SU-DHL-6 (cell line): ENCODE measurements around the gene GRAMD1B.

Experiments
- H2AFZ ChIP-seq: fragments of 200-600 bp; sonication (generic); 2 replicates; pipeline ENCODE4 v1.6.1; 2014; ENCODE audit warnings: low read depth, mild to moderate bottlenecking, moderate library complexity, mixed read lengths, antibody characterized with exemption, low read length; ENCODE audit not compliant: severe bottlenecking
- H3F3A ChIP-seq: fragments of 200-600 bp; shearing (Covaris generic); 2 replicates; pipeline ENCODE4 v1.6.0; 2016; ENCODE audit warnings: antibody characterized with exemption, mild to moderate bottlenecking; ENCODE audit not compliant: insufficient read depth
- H3K27ac ChIP-seq: fragments of 200-600 bp; sonication (generic); 2 replicates; pipeline ENCODE4 v1.5.1; 2016; ENCODE audit warnings: low read depth, mild to moderate bottlenecking, low read length, moderate library complexity, mixed read lengths
- H3K27me3 ChIP-seq: fragments of 200-600 bp; sonication (generic), shearing (Covaris generic); 2 replicates; pipeline ENCODE4 v1.6.0; 2014; ENCODE audit warnings: mild to moderate bottlenecking, low read length
- H3K36me3 ChIP-seq: fragments of 200-600 bp; sonication (generic); 2 replicates; pipeline ENCODE4 v1.6.1; 2014; ENCODE audit warnings: mild to moderate bottlenecking, low read length, mixed read lengths
- H3K4me2 ChIP-seq: fragments of 300-600, 200-600 bp; shearing (Covaris generic), sonication (generic); 2 replicates; pipeline ENCODE4 v1.6.0; 2014; ENCODE audit warnings: low read length, low read depth, mild to moderate bottlenecking; ENCODE audit not compliant: poor library complexity, severe bottlenecking
- H3K4me3 ChIP-seq: fragments of 200-600 bp; sonication (generic); 2 replicates; pipeline ENCODE4 v1.5.1; 2014; ENCODE audit warnings: antibody characterized with exemption, low read length, mild to moderate bottlenecking, mixed read lengths; ENCODE audit not compliant: insufficient read depth, poor library complexity, severe bottlenecking
- H3K79me2 ChIP-seq: fragments of 200-600 bp; sonication (generic); 2 replicates; pipeline ENCODE4 v1.6.1; 2014; ENCODE audit warnings: mild to moderate bottlenecking, low read length, moderate library complexity; ENCODE audit not compliant: insufficient read depth
- H3K9ac ChIP-seq: fragments of 200-600 bp; sonication (generic); 2 replicates; pipeline ENCODE4 v1.7.0; 2014; ENCODE audit warnings: mild to moderate bottlenecking, low read length
- H3K9me2 ChIP-seq: fragments of 200-600 bp; sonication (generic); replicated peaks from 2 replicates; pipeline ENCODE4 v1.6.1; 2014; ENCODE audit warnings: low read length; ENCODE audit not compliant: insufficient read depth
- H3K9me3 ChIP-seq: fragments of 200-600 bp; sonication (generic); 2 replicates; pipeline ENCODE4 v1.6.1; 2014; ENCODE audit warnings: low read length, mixed read lengths; ENCODE audit not compliant: insufficient read depth
- H4K20me1 ChIP-seq: fragments of 200-600 bp; sonication (generic); 2 replicates; pipeline ENCODE4 v1.6.1; 2014; ENCODE audit warnings: low read depth, mild to moderate bottlenecking, antibody characterized with exemption, low read length, moderate library complexity, mixed read lengths
- EZH2phosphoT487 ChIP-seq: fragments of 200-600 bp; sonication (generic), shearing (Covaris generic); conservative IDR thresholded peaks from 2 replicates; pipeline ENCODE4 v1.6.1; 2018; ENCODE audit warnings: mild to moderate bottlenecking, antibody characterized with exemption, low read length, moderate library complexity, mixed read lengths
- TF ChIP-seq, protein P1 (sequence below): fragments of 200-600 bp; sonication (generic); IDR thresholded peaks from one replicate; pipeline ENCODE4 v1.5.1; 2017; ENCODE audit warnings: antibody characterized with exemption, mild to moderate bottlenecking, low read length, moderate library complexity; ENCODE audit not compliant: insufficient read depth, poor library complexity, severe bottlenecking

GRAMD1B gene

DNA sequence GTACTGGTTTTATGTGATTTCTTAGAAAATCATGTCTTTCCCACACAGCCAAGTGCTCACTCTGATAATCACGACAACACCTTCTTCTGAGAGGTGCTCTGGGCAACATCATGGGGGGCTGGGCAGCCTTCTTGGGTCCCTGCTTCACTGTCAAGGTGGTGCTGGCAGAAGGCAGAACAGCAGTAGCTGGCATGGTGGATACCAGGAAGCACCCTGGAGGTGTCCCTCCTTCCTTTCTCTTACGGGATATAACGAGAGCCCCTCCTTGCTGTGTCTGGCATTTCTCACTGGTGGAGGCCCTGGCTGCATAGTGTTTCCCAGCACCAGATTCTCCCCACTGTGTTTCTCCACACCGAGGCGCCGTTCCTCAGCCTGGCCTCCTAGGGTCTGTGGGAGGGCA lies 163.5 kb downstream of the GRAMD1B start:
- Histone ChIP-seq H3K4me2 (no peak overlapping the region), H3K79me2 (no peaks in the 10 kb centered on the region), H3K36me3 (no peaks in the 10 kb centered on the region), H3K4me3 (no peak overlapping the region), H4K20me1 (no peaks in the 10 kb centered on the region), H2AFZ (no peak overlapping the region), H3K9me2 (no peaks in the 10 kb centered on the region), H3F3A (no peaks in the 10 kb centered on the region), H3K27me3 (no peaks in the 10 kb centered on the region), H3K9ac (no peak overlapping the region), H3K27ac (no peak overlapping the region), H3K9me3 (no peaks in the 10 kb centered on the region)
- TF ChIP-seq, protein P1, sequence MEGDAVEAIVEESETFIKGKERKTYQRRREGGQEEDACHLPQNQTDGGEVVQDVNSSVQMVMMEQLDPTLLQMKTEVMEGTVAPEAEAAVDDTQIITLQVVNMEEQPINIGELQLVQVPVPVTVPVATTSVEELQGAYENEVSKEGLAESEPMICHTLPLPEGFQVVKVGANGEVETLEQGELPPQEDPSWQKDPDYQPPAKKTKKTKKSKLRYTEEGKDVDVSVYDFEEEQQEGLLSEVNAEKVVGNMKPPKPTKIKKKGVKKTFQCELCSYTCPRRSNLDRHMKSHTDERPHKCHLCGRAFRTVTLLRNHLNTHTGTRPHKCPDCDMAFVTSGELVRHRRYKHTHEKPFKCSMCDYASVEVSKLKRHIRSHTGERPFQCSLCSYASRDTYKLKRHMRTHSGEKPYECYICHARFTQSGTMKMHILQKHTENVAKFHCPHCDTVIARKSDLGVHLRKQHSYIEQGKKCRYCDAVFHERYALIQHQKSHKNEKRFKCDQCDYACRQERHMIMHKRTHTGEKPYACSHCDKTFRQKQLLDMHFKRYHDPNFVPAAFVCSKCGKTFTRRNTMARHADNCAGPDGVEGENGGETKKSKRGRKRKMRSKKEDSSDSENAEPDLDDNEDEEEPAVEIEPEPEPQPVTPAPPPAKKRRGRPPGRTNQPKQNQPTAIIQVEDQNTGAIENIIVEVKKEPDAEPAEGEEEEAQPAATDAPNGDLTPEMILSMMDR, result no peak
- no peak for TF ChIP-seq EZH2phosphoT487

DNA sequence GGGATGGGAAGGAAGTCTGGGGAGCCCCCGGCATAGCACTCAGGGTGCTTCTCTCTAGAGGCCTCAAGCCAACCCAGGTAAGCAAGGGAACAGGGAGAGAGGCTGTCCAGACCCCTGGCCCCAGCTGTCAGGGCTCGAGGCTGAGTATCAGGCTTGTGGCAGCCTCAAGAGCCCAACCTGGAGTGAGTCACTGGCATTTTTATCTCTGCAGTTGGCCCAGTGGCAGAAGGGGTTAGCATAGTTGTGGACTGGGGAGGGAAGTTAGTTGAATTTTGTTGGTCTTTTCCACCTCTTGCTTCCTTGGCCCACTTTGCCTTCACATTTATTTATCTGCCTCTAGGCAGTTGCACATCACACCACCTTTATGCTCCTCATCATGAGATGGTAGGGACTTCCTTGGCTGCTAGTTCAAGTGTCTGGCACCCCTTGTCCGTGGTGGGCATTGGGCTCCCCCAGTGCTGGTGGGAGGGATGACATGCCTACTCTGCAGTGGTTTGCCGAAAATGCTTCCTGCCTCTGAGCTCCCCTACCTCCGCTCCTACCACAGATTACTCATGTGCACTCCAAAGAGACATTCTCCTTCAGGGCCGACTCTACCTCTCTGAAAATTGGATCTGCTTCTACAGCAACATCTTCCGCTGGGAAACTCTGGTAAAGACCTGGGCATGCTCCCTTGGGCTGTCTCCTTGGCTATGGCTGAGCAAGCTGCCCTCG lies 164.3 kb downstream of the GRAMD1B start:
- no peaks in the 10 kb centered on the region for H3K9me2 ChIP-seq
- H3K36me3 ChIP-seq, result no peaks in the 10 kb centered on the region
- H3K27me3 ChIP-seq, result no peaks in the 10 kb centered on the region
- no peaks in the 10 kb centered on the region for H4K20me1 ChIP-seq
- H2AFZ ChIP-seq, result no peak overlapping the region
- H3K79me2 ChIP-seq, result no peaks in the 10 kb centered on the region
- H3K9me3 ChIP-seq, result no peaks in the 10 kb centered on the region
- TF ChIP-seq EZH2phosphoT487, result no peak
- TF ChIP-seq, protein P1, result no peak
- no peak overlapping the region for H3K4me3 ChIP-seq
- no peaks in the 10 kb centered on the region for H3F3A ChIP-seq
- H3K9ac ChIP-seq, result no peak overlapping the region
- H3K4me2 ChIP-seq, result no peak overlapping the region
- no peak overlapping the region for H3K27ac ChIP-seq

DNA sequence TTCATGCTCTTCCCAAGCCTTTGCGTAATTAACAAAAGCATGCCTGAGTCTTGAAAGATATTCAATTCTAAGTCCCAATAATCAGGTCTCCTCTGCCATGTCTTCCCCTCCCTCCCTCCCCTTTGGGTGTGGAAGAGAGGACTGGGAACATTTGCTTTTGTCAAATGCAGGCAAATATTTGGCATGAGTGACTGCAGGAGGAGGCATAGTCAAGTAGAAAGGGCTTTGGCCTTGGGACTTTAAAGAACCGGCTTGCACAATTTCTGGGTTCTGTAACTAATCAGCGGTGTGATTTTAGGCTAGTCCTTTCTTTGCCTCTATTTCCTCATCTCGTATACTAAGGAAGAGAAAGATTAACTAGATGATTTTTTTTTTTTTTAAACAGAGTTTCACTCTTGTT lies 164.9 kb downstream of the GRAMD1B start:
- Histone ChIP-seq H3K4me3 (no peak overlapping the region), H3K36me3 (no peaks in the 10 kb centered on the region), H3K4me2 (no peak overlapping the region), H3K27me3 (no peaks in the 10 kb centered on the region), H3F3A (no peaks in the 10 kb centered on the region), H3K9me3 (no peaks in the 10 kb centered on the region), H3K79me2 (no peaks in the 10 kb centered on the region), H3K9me2 (no peaks in the 10 kb centered on the region), H2AFZ (no peak overlapping the region), H4K20me1 (no peaks in the 10 kb centered on the region), H3K9ac (no peak overlapping the region), H3K27ac (no peak overlapping the region)
- no peak for TF ChIP-seq EZH2phosphoT487
- TF ChIP-seq, protein P1, result no peak
